ENCODE results near the gene LRP8. TPM values are rescaled to one million over a fixed set of nuclear protein-coding genes. Genes with fewer than 3 reads are reported as not detected.

The LRP8 gene
- polyA plus RNA-seq, 1 donor (not counting 4 experiments of a cell fraction or from before 2014, with no cell fraction given), result 31.0 TPM

GRCh38 chr1:53324728-53325297 is 3.1 kb downstream of the LRP8 start:
- no peaks in the 10 kb centered on the region for H3K9me3 ChIP-seq (ENCODE audit: control insufficient read depth, low read depth, low read length)
- peak overlapping the region; percentile 90 for H3K9ac ChIP-seq (ENCODE audit: control insufficient read depth, extremely low read depth, insufficient read depth, low read length)
- H3K4me3 ChIP-seq (ENCODE audit: control insufficient read depth in 2 of 3, extremely low read depth in 1 of 3, insufficient read depth in 2 of 3, low read depth in 1 of 3, low read length in 3 of 3), result peak overlapping the region in 1 of 3 experiments; percentile 88
- peak overlapping the region; percentile 87 for H3K27ac ChIP-seq (ENCODE audit: control insufficient read depth, insufficient read depth, low read length)
- DNase-seq (ENCODE audit: low read depth, low spot score) (no peak), FAIRE-seq (peak; percentile 20)
- dilution Hi-C loops (cut with MboI; ENCODE audit: extremely low pct_ligation_motif_present, low sequenced_read_pairs), result no loop called here
- no peak overlapping the region for H2AFZ ChIP-seq (ENCODE audit: control insufficient read depth, low read length)
- H3K79me2 ChIP-seq (ENCODE audit: control insufficient read depth, insufficient read depth, low read length), result peaks cover 49% of the 10 kb centered on the region
- H3K4me1 ChIP-seq (ENCODE audit: control insufficient read depth, extremely low read depth, insufficient read depth, low read length), result peaks cover 14% of the 10 kb centered on the region
- no peak for TF ChIP-seq EZH2 (IDR thresholded peaks at IDR 0.05; ENCODE audit: low read length)
- TF ChIP-seq, protein P1, sequence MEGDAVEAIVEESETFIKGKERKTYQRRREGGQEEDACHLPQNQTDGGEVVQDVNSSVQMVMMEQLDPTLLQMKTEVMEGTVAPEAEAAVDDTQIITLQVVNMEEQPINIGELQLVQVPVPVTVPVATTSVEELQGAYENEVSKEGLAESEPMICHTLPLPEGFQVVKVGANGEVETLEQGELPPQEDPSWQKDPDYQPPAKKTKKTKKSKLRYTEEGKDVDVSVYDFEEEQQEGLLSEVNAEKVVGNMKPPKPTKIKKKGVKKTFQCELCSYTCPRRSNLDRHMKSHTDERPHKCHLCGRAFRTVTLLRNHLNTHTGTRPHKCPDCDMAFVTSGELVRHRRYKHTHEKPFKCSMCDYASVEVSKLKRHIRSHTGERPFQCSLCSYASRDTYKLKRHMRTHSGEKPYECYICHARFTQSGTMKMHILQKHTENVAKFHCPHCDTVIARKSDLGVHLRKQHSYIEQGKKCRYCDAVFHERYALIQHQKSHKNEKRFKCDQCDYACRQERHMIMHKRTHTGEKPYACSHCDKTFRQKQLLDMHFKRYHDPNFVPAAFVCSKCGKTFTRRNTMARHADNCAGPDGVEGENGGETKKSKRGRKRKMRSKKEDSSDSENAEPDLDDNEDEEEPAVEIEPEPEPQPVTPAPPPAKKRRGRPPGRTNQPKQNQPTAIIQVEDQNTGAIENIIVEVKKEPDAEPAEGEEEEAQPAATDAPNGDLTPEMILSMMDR (optimal IDR thresholded peaks at IDR 0.05 in 1 of 3, IDR thresholded peaks at IDR 0.05 in 1 of 3, conservative IDR thresholded peaks at IDR 0.05 in 1 of 3; ENCODE audit: extremely low read depth in 1 of 3, insufficient read depth in 2 of 3, low read length in 3 of 3), result no peak
- H3K4me2 ChIP-seq (ENCODE audit: control insufficient read depth, extremely low read depth, insufficient read depth, low read depth, low read length), result peak overlapping the region; percentile 95
- H4K20me1 ChIP-seq (ENCODE audit: control insufficient read depth, extremely low read depth, insufficient read depth, low read length), result no peaks in the 10 kb centered on the region
- peaks cover 6 to 34% of the 10 kb centered on the region in 2 experiments for H3K36me3 ChIP-seq (ENCODE audit: control insufficient read depth in 2 of 2, extremely low read depth in 1 of 2, insufficient read depth in 2 of 2, low read length in 2 of 2)
- no peaks in the 10 kb centered on the region for H3K27me3 ChIP-seq (ENCODE audit: control insufficient read depth, extremely low read depth, insufficient read depth, low read length)
- H3K9me1 ChIP-seq (ENCODE audit: control insufficient read depth, extremely low read depth, insufficient read depth, low read length), result no peaks in the 10 kb centered on the region

GRCh38 chr1:53324321-53324720 is 3.5 kb downstream of the LRP8 start:
- Histone ChIP-seq H3K9me1 (ENCODE audit: control insufficient read depth, extremely low read depth, insufficient read depth, low read length) (no peaks in the 10 kb centered on the region), H3K27ac (ENCODE audit: control insufficient read depth, insufficient read depth, low read length) (no peak overlapping the region), H3K4me1 (ENCODE audit: control insufficient read depth, extremely low read depth, insufficient read depth, low read length) (peaks cover 14% of the 10 kb centered on the region), H4K20me1 (ENCODE audit: control insufficient read depth, extremely low read depth, insufficient read depth, low read length) (no peaks in the 10 kb centered on the region), H2AFZ (ENCODE audit: control insufficient read depth, low read length) (no peak overlapping the region), H3K9me3 (ENCODE audit: control insufficient read depth, low read depth, low read length) (no peaks in the 10 kb centered on the region), H3K4me3 (ENCODE audit: control insufficient read depth in 2 of 3, extremely low read depth in 1 of 3, insufficient read depth in 2 of 3, low read depth in 1 of 3, low read length in 3 of 3) (no peak overlapping the region), H3K27me3 (ENCODE audit: control insufficient read depth, extremely low read depth, insufficient read depth, low read length) (no peaks in the 10 kb centered on the region), H3K79me2 (ENCODE audit: control insufficient read depth, insufficient read depth, low read length) (peaks cover 53% of the 10 kb centered on the region), H3K4me2 (ENCODE audit: control insufficient read depth, extremely low read depth, insufficient read depth, low read depth, low read length) (no peak overlapping the region), H3K9ac (ENCODE audit: control insufficient read depth, extremely low read depth, insufficient read depth, low read length) (no peak overlapping the region), H3K36me3 (ENCODE audit: control insufficient read depth in 2 of 2, extremely low read depth in 1 of 2, insufficient read depth in 2 of 2, low read length in 2 of 2) (peaks cover 8 to 37% of the 10 kb centered on the region in 2 experiments)
- TF ChIP-seq EZH2 (IDR thresholded peaks at IDR 0.05; ENCODE audit: low read length), result no peak
- TF ChIP-seq, protein P1 (optimal IDR thresholded peaks at IDR 0.05 in 1 of 3, IDR thresholded peaks at IDR 0.05 in 1 of 3, conservative IDR thresholded peaks at IDR 0.05 in 1 of 3; ENCODE audit: extremely low read depth in 1 of 3, insufficient read depth in 2 of 3, low read length in 3 of 3), result no peak
- FAIRE-seq, result no peak
- dilution Hi-C loops (cut with MboI; ENCODE audit: extremely low pct_ligation_motif_present, low sequenced_read_pairs), result no loop called here
- DNase-seq (ENCODE audit: low read depth, low spot score), result no peak
